ENCODE data around the gene PEPD.
A peak's percentile ranks its signal among the peaks of the same experiment; 100 is the strongest.

The PEPD gene

DNA sequence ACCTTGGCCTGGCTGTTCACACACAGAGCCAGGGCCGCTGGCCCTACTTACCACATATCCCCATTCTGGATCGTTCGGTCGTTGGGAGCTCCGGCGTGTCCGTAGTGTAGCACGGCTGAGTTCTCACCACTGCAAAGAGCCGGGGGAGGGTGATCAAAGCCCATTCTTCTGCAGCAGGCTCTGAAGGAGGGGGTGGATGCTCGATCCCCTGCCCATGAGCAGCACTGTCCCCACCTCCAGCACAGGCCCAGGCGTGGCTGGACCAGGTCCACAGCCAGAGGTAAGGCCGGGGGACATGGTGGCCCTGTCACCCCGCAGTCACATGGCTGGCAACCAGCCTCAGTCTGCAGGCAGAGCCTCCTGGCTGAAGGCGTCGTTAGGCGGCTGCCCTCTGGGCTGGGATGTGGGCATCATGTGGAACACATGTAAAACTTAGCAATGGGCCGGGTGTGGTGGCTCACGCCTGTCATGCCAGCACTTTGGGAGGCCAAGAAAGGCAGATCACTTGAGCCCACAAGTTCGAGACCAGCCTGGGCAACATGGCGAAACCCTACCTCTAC lies 109.9 kb downstream of the PEPD start:
- ChIA-PET POLR2A (no interaction called here), CTCF (interaction anchor here (1.6 kb wide), 1 partner anchor 175 kb away, joined by 5 read pairs; no protein-coding TSS in a partner anchor)
- H3K9me3 ChIP-seq (ENCODE audit: control extremely low read depth in 1 of 5, control insufficient read depth in 4 of 5, insufficient read depth in 2 of 5, low read depth in 1 of 5, low read length in 4 of 5): no peaks in the 10 kb centered on the region
- H3K27ac ChIP-seq (ENCODE audit: insufficient read depth in 1 of 2, low read depth in 1 of 2, low read length in 2 of 2, poor library complexity in 1 of 2, severe bottlenecking in 2 of 2): no peak overlapping the region
- H3K4me3 ChIP-seq (ENCODE audit: control insufficient read depth in 1 of 7, extremely low read depth in 1 of 7, insufficient read depth in 4 of 7, low read depth in 2 of 7, low read length in 6 of 7): no peak overlapping the region
- H3K36me3 ChIP-seq (ENCODE audit: control insufficient read depth in 4 of 4, insufficient read depth in 4 of 4, low read length in 3 of 4): peaks cover 0 to 7% (median 0%) of the 10 kb centered on the region in 4 experiments
- WGBS (ENCODE audit: insufficient coverage): 96% methylated on average over 18 of the region's 20 CpGs
- H3K27me3 ChIP-seq (replicated peaks in 2 of 5; ENCODE audit: control insufficient read depth in 4 of 5, insufficient read depth in 5 of 5, low read length in 4 of 5): no peaks in the 10 kb centered on the region
- no peak for DNase-seq
- H3K4me1 ChIP-seq (ENCODE audit: control extremely low read depth in 1 of 4, control insufficient read depth in 4 of 4, insufficient read depth in 4 of 4, low read length in 3 of 4): peaks cover 0 to 11% (median 8%) of the 10 kb centered on the region in 4 experiments

DNA sequence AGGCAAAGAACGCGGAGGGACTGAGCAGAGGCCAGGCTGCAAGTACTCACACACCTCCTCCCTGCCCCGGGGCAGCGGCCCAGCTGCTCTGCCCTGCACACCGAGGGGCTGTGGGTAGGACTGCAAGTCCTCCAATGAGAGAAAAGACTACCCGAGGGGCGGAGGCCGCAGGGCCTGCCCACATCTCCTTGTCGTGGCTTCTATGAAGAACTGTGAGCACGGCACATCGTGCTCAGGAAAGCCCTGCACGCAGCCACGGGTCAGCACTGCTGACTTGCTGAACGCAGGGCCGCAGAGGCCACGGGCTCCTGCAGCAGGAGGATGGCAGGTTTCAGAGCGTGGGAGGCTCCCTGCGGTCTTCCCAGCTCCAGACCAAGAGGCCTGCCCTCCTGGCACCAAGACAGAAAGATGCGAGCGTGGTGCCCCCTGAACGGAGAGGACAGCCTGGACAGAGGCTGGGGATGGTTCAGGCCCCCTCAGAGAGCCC lies 110.6 kb downstream of the PEPD start:
- no peaks in the 10 kb centered on the region for H3K9me3 ChIP-seq (ENCODE audit: control extremely low read depth in 1 of 5, control insufficient read depth in 4 of 5, insufficient read depth in 2 of 5, low read depth in 1 of 5, low read length in 4 of 5)
- H3K4me1 ChIP-seq (ENCODE audit: control extremely low read depth in 1 of 4, control insufficient read depth in 4 of 4, insufficient read depth in 4 of 4, low read length in 3 of 4): peaks cover 0 to 7% (median 3%) of the 10 kb centered on the region in 4 experiments
- CTCF ChIA-PET: interaction anchor here (1.6 to 16.5 kb wide), 2 partner anchors 22 to 171 kb away, joined by 3 to 278 read pairs; no protein-coding TSS in a partner anchor
- no peak overlapping the region for H3K4me3 ChIP-seq (ENCODE audit: control insufficient read depth in 1 of 7, extremely low read depth in 1 of 7, insufficient read depth in 4 of 7, low read depth in 2 of 7, low read length in 6 of 7)
- no peaks in the 10 kb centered on the region for H3K27me3 ChIP-seq (replicated peaks in 2 of 5; ENCODE audit: control insufficient read depth in 4 of 5, insufficient read depth in 5 of 5, low read length in 4 of 5)
- H3K27ac ChIP-seq (ENCODE audit: insufficient read depth in 1 of 2, low read depth in 1 of 2, low read length in 2 of 2, poor library complexity in 1 of 2, severe bottlenecking in 2 of 2): no peak overlapping the region
- DNase-seq: no peak
- H3K36me3 ChIP-seq (ENCODE audit: control insufficient read depth in 4 of 4, insufficient read depth in 4 of 4, low read length in 3 of 4): peaks cover 0 to 7% (median 0%) of the 10 kb centered on the region in 4 experiments
- WGBS (ENCODE audit: insufficient coverage): 95% methylated on average over 15 of the region's 21 CpGs
- POLR2A ChIA-PET: no interaction called here

DNA sequence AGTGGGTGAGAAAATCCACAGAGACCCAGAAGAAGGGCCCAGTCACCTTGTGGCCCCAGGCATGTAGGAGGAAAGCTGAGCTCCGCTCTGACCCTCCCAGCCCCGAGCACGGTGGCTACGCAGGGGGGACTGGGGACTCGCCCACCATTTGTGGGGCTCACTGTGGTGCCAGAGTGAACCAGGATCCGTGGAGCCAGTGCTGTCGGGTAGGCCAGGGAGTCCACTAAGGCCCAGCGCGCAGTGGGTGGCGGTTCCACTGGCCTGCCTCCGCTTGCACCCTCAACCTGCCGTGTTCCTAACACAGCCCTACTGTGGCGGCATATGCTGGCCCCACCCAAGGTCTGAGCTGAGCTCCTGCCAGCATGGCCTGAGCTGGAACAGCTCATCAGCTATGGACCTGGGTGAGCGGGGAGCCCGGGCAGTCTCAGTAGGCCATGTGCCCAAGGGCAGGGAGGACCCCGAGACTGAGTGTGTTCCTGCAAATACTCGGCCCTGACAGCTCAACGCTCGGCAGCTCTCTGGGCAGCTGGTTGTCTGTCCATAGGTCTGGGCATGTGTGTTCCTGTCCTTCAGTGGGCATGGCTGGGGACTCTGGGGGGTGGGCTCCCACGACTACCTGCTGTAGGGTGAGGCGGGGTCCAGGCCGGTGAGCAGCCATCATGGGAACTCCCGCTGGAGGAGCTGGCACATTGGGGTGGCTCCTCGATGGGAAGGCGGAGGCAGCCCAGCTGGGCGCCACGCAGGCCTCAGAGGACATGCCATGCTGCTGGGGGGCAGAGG lies 111.5 kb downstream of the PEPD start:
- no peak for DNase-seq
- no peaks in the 10 kb centered on the region for H3K9me3 ChIP-seq (ENCODE audit: control extremely low read depth in 1 of 5, control insufficient read depth in 4 of 5, insufficient read depth in 2 of 5, low read depth in 1 of 5, low read length in 4 of 5)
- H3K27me3 ChIP-seq (replicated peaks in 2 of 5; ENCODE audit: control insufficient read depth in 4 of 5, insufficient read depth in 5 of 5, low read length in 4 of 5): no peaks in the 10 kb centered on the region
- H3K27ac ChIP-seq (ENCODE audit: insufficient read depth in 1 of 2, low read depth in 1 of 2, low read length in 2 of 2, poor library complexity in 1 of 2, severe bottlenecking in 2 of 2): no peak overlapping the region
- H3K36me3 ChIP-seq (ENCODE audit: control insufficient read depth in 4 of 4, insufficient read depth in 4 of 4, low read length in 3 of 4): peaks cover 0 to 7% (median 0%) of the 10 kb centered on the region in 4 experiments
- peaks cover 0 to 7% (median 3%) of the 10 kb centered on the region in 4 experiments for H3K4me1 ChIP-seq (ENCODE audit: control extremely low read depth in 1 of 4, control insufficient read depth in 4 of 4, insufficient read depth in 4 of 4, low read length in 3 of 4)
- ChIA-PET CTCF (interaction anchor here (1.2 to 16.5 kb wide), 6 partner anchors 8 to 368 kb away, joined by 3 to 278 read pairs (median 3); no protein-coding TSS in a partner anchor), POLR2A (no interaction called here)
- 97% methylated on average over 25 of the region's 27 CpGs for WGBS (ENCODE audit: insufficient coverage)
- H3K4me3 ChIP-seq (ENCODE audit: control insufficient read depth in 1 of 7, extremely low read depth in 1 of 7, insufficient read depth in 4 of 7, low read depth in 2 of 7, low read length in 6 of 7): no peak overlapping the region

DNA sequence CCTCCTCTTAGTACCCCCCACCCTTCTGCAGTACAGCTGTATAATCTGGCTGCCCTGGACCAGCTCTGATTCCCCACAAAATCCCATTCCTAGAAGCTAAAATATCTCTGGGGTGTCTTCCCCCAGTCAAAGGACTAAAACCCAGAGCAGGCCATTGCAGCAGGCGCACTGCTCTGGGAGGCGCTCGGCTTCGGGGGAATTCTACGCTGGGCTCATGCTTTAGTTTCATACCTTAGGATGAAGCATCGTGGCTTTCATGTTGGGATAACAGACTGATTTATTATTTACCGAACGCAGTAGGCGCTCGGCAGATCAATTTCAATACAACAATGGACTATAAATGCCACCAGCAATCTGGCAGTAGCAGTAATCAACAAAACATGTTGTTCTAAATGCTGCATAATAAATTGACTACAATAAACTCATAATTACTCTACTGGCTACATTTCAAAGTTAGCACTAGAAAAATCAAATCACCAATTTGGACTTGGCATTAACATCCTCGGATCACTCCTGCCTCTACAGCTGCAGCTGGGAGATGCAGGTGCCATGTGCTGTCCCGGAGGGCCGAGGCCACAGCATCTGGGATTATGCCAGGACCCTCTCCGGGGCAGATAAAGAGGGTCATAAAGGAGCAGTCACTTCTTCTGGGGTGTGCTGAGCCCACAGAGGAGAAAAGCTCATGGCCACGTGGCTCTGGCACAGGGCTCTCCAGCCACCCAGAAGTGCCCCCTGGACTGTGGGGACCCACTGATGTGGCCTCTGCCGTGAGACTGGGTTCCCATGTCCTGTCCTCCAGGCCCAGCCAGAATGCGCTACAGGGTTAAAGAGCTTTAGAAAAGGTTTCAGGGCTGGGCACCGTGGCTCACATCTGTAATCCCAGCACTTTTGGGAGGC lies 112.8 kb downstream of the PEPD start:
- Histone ChIP-seq H3K36me3 (ENCODE audit: control insufficient read depth in 4 of 4, insufficient read depth in 4 of 4, low read length in 3 of 4) (peaks cover 0 to 7% (median 0%) of the 10 kb centered on the region in 4 experiments), H3K27ac (ENCODE audit: insufficient read depth in 1 of 2, low read depth in 1 of 2, low read length in 2 of 2, poor library complexity in 1 of 2, severe bottlenecking in 2 of 2) (no peak overlapping the region), H3K27me3 (replicated peaks in 2 of 5; ENCODE audit: control insufficient read depth in 4 of 5, insufficient read depth in 5 of 5, low read length in 4 of 5) (no peaks in the 10 kb centered on the region), H3K4me3 (ENCODE audit: control insufficient read depth in 1 of 7, extremely low read depth in 1 of 7, insufficient read depth in 4 of 7, low read depth in 2 of 7, low read length in 6 of 7) (no peak overlapping the region), H3K4me1 (ENCODE audit: control extremely low read depth in 1 of 4, control insufficient read depth in 4 of 4, insufficient read depth in 4 of 4, low read length in 3 of 4) (peaks cover 0 to 7% (median 3%) of the 10 kb centered on the region in 4 experiments), H3K9me3 (ENCODE audit: control extremely low read depth in 1 of 5, control insufficient read depth in 4 of 5, insufficient read depth in 2 of 5, low read depth in 1 of 5, low read length in 4 of 5) (no peaks in the 10 kb centered on the region)
- CTCF ChIA-PET: interaction anchor here (0.8 to 16.5 kb wide), 8 partner anchors 10 to 369 kb away, joined by 3 to 278 read pairs (median 3); no protein-coding TSS in a partner anchor
- no peak for DNase-seq
- WGBS (ENCODE audit: insufficient coverage): 95% methylated on average over 16 of the region's 18 CpGs
- POLR2A ChIA-PET: interaction anchor here (0.5 kb wide), 1 partner anchor 377 kb away, joined by 3 read pairs; no protein-coding TSS in a partner anchor

DNA sequence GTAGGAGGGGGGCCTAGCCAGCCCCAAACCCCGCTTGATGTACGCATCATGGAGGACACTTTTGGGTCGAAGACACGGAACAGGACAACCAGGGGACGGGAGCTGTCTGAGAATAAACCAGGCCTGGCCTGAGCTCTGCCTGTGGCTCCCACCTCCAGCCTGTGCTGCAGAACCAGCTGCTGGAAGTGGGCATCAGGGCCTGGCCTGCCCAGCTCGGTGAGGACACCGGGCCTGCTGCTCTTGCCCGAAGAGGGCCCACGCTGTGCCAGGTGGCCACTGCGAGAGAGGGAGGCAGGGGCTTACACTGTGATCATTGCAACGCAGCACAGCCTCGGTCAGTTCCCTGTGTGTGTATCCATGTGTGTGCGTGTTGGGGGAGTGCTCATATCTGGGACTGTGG lies 113.5 kb downstream of the PEPD start:
- ChIA-PET POLR2A (no interaction called here), CTCF (interaction anchor here (0.8 to 16.5 kb wide), 4 partner anchors 11 to 168 kb away, joined by 3 to 278 read pairs (median 6); no protein-coding TSS in a partner anchor)
- WGBS (ENCODE audit: insufficient coverage): 100% methylated on average over 10 of the region's 13 CpGs
- H3K36me3 ChIP-seq (ENCODE audit: control insufficient read depth in 4 of 4, insufficient read depth in 4 of 4, low read length in 3 of 4): peaks cover 0 to 7% (median 0%) of the 10 kb centered on the region in 4 experiments
- peaks cover 0 to 7% (median 3%) of the 10 kb centered on the region in 4 experiments for H3K4me1 ChIP-seq (ENCODE audit: control extremely low read depth in 1 of 4, control insufficient read depth in 4 of 4, insufficient read depth in 4 of 4, low read length in 3 of 4)
- H3K9me3 ChIP-seq (ENCODE audit: control extremely low read depth in 1 of 5, control insufficient read depth in 4 of 5, insufficient read depth in 2 of 5, low read depth in 1 of 5, low read length in 4 of 5): no peaks in the 10 kb centered on the region
- H3K27ac ChIP-seq (ENCODE audit: insufficient read depth in 1 of 2, low read depth in 1 of 2, low read length in 2 of 2, poor library complexity in 1 of 2, severe bottlenecking in 2 of 2): no peak overlapping the region
- H3K27me3 ChIP-seq (replicated peaks in 2 of 5; ENCODE audit: control insufficient read depth in 4 of 5, insufficient read depth in 5 of 5, low read length in 4 of 5): no peaks in the 10 kb centered on the region
- no peak overlapping the region for H3K4me3 ChIP-seq (ENCODE audit: control insufficient read depth in 1 of 7, extremely low read depth in 1 of 7, insufficient read depth in 4 of 7, low read depth in 2 of 7, low read length in 6 of 7)
- no peak for DNase-seq

DNA sequence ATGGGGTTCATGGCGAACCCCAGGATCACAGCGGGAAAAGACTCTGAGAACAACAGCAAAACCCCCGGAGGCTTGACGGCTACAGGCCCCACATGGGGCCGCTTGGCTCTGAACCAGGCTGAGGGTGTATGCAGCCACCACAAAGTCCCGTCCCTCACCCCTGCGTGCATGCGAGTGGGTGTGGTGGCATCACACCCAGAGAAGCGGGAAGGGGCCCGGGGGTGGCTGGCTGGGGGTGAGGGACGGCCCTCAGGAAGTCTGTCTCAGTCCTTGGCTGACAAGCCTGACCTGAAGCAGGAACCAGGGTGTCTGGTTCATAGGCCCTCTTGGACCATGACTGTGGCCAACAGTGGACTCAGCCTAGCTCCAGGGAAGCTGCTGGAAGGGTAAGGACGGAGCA lies 113.9 kb downstream of the PEPD start:
- 73% methylated on average over 11 of the region's 12 CpGs for WGBS (ENCODE audit: insufficient coverage)
- peak in 2 of 3 donors; percentile 25 to 31 for DNase-seq
- POLR2A ChIA-PET: no interaction called here

More for the DNA sequence above, 113.9 kb downstream of the PEPD start:
- peaks cover 0 to 7% (median 0%) of the 10 kb centered on the region in 4 experiments for H3K36me3 ChIP-seq (ENCODE audit: control insufficient read depth in 4 of 4, insufficient read depth in 4 of 4, low read length in 3 of 4)
- no peaks in the 10 kb centered on the region for H3K9me3 ChIP-seq (ENCODE audit: control extremely low read depth in 1 of 5, control insufficient read depth in 4 of 5, insufficient read depth in 2 of 5, low read depth in 1 of 5, low read length in 4 of 5)
- H3K4me1 ChIP-seq (ENCODE audit: control extremely low read depth in 1 of 4, control insufficient read depth in 4 of 4, insufficient read depth in 4 of 4, low read length in 3 of 4): peaks cover 0 to 7% (median 3%) of the 10 kb centered on the region in 4 experiments
- CTCF ChIA-PET: interaction anchor here (0.8 to 16.5 kb wide), 7 partner anchors 9 to 363 kb away, joined by 3 to 278 read pairs (median 3); no protein-coding TSS in a partner anchor
- no peak overlapping the region for H3K27ac ChIP-seq (ENCODE audit: insufficient read depth in 1 of 2, low read depth in 1 of 2, low read length in 2 of 2, poor library complexity in 1 of 2, severe bottlenecking in 2 of 2)
- H3K27me3 ChIP-seq (replicated peaks in 2 of 5; ENCODE audit: control insufficient read depth in 4 of 5, insufficient read depth in 5 of 5, low read length in 4 of 5): no peaks in the 10 kb centered on the region
- no peak overlapping the region for H3K4me3 ChIP-seq (ENCODE audit: control insufficient read depth in 1 of 7, extremely low read depth in 1 of 7, insufficient read depth in 4 of 7, low read depth in 2 of 7, low read length in 6 of 7)

Data from common myeloid progenitor, CD34-positive (primary cell).